HG03135 (cell line): ENCODE measurements around the gene AQP12B.

Source experiments
- ATAC-seq: cut with Tn5 transposase; IDR thresholded peaks from one replicate; pipeline ENCODE4 v1.9.1; 2021; ENCODE audit warnings: mild to moderate bottlenecking, moderate library complexity; ENCODE audit not compliant: unreplicated experiment

AQP12B gene

GRCh38 chr2:240636563-240637115 lies 46.0 kb downstream of the AQP12B start:
- ATAC-seq = no peak

- ATAC-seq = no peak
Observed at GRCh38 chr2:240635998-240636547, 46.6 kb downstream of the AQP12B start.

- ATAC-seq = no peak
Observed at GRCh38 chr2:240635121-240635997, 47.3 kb downstream of the AQP12B start.

- ATAC-seq = no peak
Observed at GRCh38 chr2:240632306-240632721, 50.4 kb downstream of the AQP12B start.

DNA sequence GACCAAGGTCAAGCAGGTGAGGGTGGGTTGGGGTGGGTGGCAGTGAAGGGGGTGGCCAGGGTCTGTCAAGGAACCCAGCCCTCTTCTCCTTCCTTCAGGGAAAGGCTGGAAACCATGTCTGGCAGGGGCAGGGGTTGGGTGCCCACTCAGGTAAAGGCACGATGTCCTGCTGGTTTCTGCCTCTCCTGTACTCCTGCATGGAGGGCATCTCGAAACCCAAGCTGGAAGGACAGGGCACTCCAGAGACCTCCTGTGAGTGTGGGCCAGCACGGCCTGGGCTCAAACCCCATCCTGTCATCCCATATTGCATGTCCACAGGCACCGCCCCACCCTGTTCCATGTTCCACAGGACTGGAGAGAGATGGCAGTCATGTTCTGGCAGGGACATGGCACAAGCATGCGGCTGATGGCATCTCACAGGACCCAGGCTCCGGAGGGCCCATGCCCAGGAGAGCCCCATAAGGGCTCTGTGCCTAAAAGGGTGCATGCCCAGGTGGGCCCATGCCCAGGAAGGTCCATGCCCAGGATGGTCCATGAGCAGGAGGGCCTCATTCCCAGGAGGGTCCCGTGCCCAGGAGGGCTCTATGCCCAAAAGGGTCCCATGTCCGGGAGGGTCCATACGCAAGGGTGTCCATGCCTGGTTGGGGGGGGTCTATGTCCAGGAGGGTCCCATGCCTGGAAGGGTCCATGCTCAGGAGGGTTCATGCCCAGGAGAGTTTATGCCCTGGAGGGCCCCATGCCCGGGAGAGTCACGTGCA lies 51.0 kb downstream of the AQP12B start:
- no peak for ATAC-seq

- no peak for ATAC-seq
Observed at GRCh38 chr2:240630771-240631547, 51.7 kb downstream of the AQP12B start.

DNA sequence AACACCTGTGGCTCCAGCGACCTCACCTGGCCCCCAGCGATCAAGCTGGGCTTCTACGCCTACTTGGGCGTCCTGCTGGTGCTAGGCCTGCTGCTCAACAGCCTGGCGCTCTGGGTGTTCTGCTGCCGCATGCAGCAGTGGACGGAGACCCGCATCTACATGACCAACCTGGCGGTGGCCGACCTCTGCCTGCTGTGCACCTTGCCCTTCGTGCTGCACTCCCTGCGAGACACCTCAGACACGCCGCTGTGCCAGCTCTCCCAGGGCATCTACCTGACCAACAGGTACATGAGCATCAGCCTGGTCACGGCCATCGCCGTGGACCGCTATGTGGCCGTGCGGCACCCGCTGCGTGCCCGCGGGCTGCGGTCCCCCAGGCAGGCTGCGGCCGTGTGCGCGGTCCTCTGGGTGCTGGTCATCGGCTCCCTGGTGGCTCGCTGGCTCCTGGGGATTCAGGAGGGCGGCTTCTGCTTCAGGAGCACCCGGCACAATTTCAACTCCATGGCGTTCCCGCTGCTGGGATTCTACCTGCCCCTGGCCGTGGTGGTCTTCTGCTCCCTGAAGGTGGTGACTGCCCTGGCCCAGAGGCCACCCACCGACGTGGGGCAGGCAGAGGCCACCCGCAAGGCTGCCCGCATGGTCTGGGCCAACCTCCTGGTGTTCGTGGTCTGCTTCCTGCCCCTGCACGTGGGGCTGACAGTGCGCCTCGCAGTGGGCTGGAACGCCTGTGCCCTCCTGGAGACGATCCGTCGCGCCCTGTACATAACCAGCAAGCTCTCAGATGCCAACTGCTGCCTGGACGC lies 52.5 kb downstream of the AQP12B start:
- no peak for ATAC-seq

DNA sequence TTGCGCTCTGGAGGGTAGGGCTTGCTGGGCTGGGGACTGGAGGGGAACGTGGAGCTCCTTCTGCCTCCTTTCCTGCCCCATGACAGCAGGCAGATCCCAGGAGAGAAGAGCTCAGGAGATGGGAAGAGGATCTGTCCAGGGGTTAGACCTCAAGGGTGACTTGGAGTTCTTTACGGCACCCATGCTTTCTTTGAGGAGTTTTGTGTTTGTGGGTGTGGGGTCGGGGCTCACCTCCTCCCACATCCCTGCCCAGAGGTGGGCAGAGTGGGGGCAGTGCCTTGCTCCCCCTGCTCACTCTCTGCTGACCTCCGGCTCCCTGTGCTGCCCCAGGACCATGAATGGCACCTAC lies 53.1 kb downstream of the AQP12B start:
- no peak for ATAC-seq

- ATAC-seq = no peak
Observed at GRCh38 chr2:240628808-240629618, 53.7 kb downstream of the AQP12B start.

DNA sequence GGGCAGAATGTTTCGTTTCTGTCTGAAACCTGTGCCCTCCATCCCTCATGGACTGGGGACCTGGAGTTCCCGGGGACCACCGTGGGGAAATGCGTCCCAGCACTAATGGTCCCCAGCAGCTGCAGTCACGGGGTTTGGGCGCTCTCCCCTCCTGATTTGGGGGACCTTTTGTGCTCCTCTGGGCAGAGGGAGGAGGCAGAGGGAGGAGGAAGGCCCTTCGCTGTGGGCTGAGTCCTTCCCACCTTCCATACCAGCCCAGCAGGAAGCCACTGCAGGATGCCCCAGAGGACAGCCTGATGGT lies 54.2 kb downstream of the AQP12B start:
- ATAC-seq = no peak

DNA sequence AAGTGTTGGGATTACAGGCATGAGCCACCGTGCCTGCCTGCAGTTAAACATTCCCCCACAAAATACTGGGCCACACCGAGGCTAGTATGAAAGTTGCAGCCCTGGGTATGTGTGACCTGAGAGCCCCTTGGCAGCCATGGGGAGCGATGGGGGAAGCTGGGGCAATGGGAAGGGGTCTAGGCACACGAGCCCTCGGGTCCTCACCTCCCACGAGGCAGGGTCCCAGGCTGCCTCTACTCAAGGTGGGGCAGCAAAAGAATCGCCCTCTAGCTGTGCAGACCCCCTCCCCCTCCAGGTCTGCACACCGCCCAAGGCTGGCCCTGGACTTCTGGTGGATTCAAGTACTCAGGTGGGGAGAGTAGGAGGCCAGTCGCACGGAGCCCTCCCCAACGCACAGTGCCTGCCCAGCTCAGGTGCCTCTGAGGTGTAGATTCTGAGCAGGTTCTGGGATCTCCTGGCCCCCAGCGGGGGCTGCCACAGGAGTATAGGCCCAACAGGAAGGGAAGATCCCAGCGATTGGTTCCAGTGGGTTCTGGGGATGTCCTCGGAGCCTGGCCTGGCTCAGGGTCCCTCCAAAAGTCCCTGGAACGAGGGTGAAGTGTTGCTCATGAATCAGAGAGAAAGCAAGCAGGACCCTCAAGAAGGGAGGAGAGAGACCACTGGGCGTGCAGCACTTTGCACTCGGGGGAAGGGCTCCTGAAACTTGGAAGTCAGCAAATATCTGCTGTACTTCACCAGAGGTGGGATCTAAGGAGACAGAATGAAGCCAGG lies 54.8 kb downstream of the AQP12B start:
- no peak for ATAC-seq

DNA sequence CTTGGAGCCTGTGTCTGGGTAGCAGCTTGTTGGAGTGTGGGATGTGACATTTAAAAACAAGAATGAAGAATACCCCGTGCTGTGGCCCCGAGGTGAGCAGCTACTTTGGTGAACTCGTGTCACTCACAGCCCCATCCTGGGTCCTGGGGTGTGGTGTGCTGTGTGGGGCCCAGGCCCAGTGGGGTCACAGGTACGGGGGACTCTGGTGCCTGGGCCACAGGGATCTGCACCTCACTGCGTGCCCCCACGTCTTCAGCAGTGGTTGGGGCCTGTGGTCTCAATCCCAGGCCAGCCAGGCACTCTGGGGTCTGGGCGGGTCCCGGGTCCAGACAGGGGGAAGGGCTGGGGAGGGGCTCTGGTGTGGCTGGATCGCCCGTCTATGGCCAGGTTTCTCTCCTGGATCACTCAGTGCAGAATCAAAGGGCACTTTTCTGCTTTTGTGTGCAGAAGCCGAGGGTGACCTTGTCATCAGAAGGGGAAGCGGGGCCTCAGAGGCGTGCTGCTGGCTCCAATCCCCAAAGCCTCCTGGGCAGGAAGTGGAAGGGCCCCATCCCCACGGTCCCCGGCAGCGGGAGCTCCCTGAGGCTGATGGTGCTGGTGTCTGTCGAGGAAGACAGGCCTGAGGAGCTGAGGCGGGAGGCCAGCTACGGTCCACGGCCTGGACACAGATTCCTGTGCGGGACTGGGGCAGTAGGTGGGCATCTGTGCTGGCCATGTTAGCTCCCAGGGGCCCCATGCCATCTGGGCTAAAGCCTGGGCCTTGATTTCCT lies 56.0 kb downstream of the AQP12B start:
- no peak for ATAC-seq
